ENCODE measurements around the gene PDCD1LG2.

GRCh38 chr9:5524090-5524489 lies 13.8 kb downstream of the PDCD1LG2 start:
- no peak for TF ChIP-seq CTCF (IDR thresholded peaks at IDR 0.05)
- no peak for TF ChIP-seq POLR2A (IDR thresholded peaks at IDR 0.05)
- TF ChIP-seq POLR2AphosphoS5 (IDR thresholded peaks at IDR 0.05), result no peak
